Measurements from ENCODE around the gene ALG12.
A peak's percentile ranks its signal among the peaks of the same experiment; 100 is the strongest.

Gene ALG12

DNA sequence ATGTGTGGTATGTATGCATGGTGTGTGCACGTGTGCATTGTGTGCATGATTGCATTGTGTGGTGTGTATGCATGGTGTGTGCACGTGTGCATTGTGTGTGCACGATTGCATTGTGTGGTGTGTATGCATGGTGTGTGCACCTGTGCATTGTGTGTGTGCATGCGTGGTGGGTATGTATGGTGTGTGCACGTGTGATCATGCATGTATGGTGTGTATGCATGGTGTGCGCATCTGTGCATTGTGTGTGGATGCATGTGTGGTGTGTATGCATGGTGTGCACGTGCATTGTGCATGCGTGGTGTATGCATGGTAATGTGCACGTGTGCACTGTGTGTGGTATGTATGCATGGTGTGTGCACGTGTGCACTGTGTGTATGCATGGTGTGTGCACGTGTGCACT lies 16.8 kb downstream of the ALG12 start:
- Histone ChIP-seq H3K18ac (ENCODE audit: low read length) (no peak overlapping the region), H4K8ac (ENCODE audit: low read depth, low read length) (no peak overlapping the region), H2AK5ac (ENCODE audit: low read length) (no peak overlapping the region), H3K79me2 (ENCODE audit: control insufficient read depth, insufficient read depth, low read length, poor library complexity) (no peaks in the 10 kb centered on the region), H3K4me2 (ENCODE audit: low read length) (no peak overlapping the region), H3K79me1 (ENCODE audit: low read length) (no peaks in the 10 kb centered on the region), H2BK5ac (ENCODE audit: low read depth, low read length, poor library complexity) (no peak overlapping the region), H3K9ac (ENCODE audit: low read length) (no peak overlapping the region), H2AFZ (ENCODE audit: insufficient read depth, low read length, poor library complexity) (no peak overlapping the region), H3K9me3 (ENCODE audit: insufficient read depth, low read depth, low read length) (peaks cover 16% of the 10 kb centered on the region), H2BK120ac (ENCODE audit: insufficient read depth, low read length, poor library complexity) (no peak overlapping the region), H3K23ac (ENCODE audit: low read length) (peak overlapping the region; percentile 3), H4K91ac (ENCODE audit: low read depth, low read length) (no peak overlapping the region), H2BK12ac (ENCODE audit: low read length) (no peak overlapping the region), H3K27ac (ENCODE audit: low read depth, low read length) (no peak overlapping the region), H3K4ac (ENCODE audit: low read depth, low read length) (no peak overlapping the region), H3K4me1 (ENCODE audit: control insufficient read depth in 1 of 2, insufficient read depth in 2 of 2, low read length in 2 of 2) (no peaks in the 10 kb centered on the region), H3K36me3 (ENCODE audit: control insufficient read depth in 1 of 2, insufficient read depth in 2 of 2, low read length in 2 of 2) (peaks cover 15 to 26% of the 10 kb centered on the region in 2 experiments), H3K14ac (ENCODE audit: low read length) (no peak overlapping the region), H4K12ac (ENCODE audit: low read depth, low read length) (no peak overlapping the region), H3K4me3 (ENCODE audit: low read depth, low read length) (peak overlapping the region; percentile 56), H3K27me3 (ENCODE audit: insufficient read depth, low read length) (no peaks in the 10 kb centered on the region)
- no CpG with 5 or more reads among the region's 11 CpGs for WGBS (ENCODE audit: extremely low coverage, insufficient coverage, insufficient read length)
- no peak for DNase-seq

- Histone ChIP-seq H3K27ac (ENCODE audit: low read depth, low read length) (no peak overlapping the region), H3K27me3 (ENCODE audit: insufficient read depth, low read length) (no peaks in the 10 kb centered on the region), H3K4me1 (ENCODE audit: control insufficient read depth in 1 of 2, insufficient read depth in 2 of 2, low read length in 2 of 2) (no peaks in the 10 kb centered on the region), H4K8ac (ENCODE audit: low read depth, low read length) (no peak overlapping the region), H2AFZ (ENCODE audit: insufficient read depth, low read length, poor library complexity) (no peak overlapping the region), H3K79me1 (ENCODE audit: low read length) (no peaks in the 10 kb centered on the region), H3K79me2 (ENCODE audit: control insufficient read depth, insufficient read depth, low read length, poor library complexity) (no peaks in the 10 kb centered on the region), H3K23ac (ENCODE audit: low read length) (no peak overlapping the region), H2BK120ac (ENCODE audit: insufficient read depth, low read length, poor library complexity) (no peak overlapping the region), H2AK5ac (ENCODE audit: low read length) (no peak overlapping the region), H3K4ac (ENCODE audit: low read depth, low read length) (no peak overlapping the region), H2BK12ac (ENCODE audit: low read length) (no peak overlapping the region), H4K91ac (ENCODE audit: low read depth, low read length) (no peak overlapping the region), H3K14ac (ENCODE audit: low read length) (no peak overlapping the region), H3K9me3 (ENCODE audit: insufficient read depth, low read depth, low read length) (peaks cover 16% of the 10 kb centered on the region), H3K4me2 (ENCODE audit: low read length) (no peak overlapping the region), H3K9ac (ENCODE audit: low read length) (no peak overlapping the region), H2BK5ac (ENCODE audit: low read depth, low read length, poor library complexity) (no peak overlapping the region), H3K18ac (ENCODE audit: low read length) (no peak overlapping the region), H3K4me3 (ENCODE audit: low read depth, low read length) (no peak overlapping the region), H3K36me3 (ENCODE audit: control insufficient read depth in 1 of 2, insufficient read depth in 2 of 2, low read length in 2 of 2) (peaks cover 15 to 26% of the 10 kb centered on the region in 2 experiments), H4K12ac (ENCODE audit: low read depth, low read length) (no peak overlapping the region)
- DNase-seq: no peak
- WGBS (ENCODE audit: extremely low coverage, insufficient coverage, insufficient read length): no CpG with 5 or more reads among the region's 30 CpGs
Observed at GRCh38 chr22:49900441-49901230, 17.6 kb downstream of the ALG12 start.

DNA sequence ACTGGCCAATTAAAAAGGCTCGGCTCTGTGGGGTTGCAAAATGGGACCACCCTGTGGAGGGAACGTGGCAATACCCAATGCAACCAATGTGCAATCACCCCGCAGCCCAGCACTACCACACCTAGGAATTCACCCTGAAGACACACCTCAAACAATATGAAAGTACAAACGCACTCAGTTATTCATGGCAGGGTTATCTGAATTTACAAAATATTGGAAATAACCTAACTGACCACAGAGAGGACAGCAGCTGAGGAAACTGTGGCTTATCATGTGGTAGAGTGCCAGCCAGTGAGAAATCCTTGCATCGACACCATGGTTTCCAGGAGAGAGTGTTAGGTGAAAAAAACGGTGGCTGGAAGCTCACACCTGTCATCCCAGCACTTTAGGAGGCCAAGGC lies 18.7 kb downstream of the ALG12 start:
- no CpG with 5 or more reads among the region's 6 CpGs for WGBS (ENCODE audit: extremely low coverage, insufficient coverage, insufficient read length)
- Histone ChIP-seq H3K27ac (ENCODE audit: low read depth, low read length) (no peak overlapping the region), H2AK5ac (ENCODE audit: low read length) (no peak overlapping the region), H3K36me3 (ENCODE audit: control insufficient read depth in 1 of 2, insufficient read depth in 2 of 2, low read length in 2 of 2) (peaks cover 15 to 26% of the 10 kb centered on the region in 2 experiments), H3K4ac (ENCODE audit: low read depth, low read length) (no peak overlapping the region), H3K4me3 (ENCODE audit: low read depth, low read length) (no peak overlapping the region), H3K18ac (ENCODE audit: low read length) (no peak overlapping the region), H4K12ac (ENCODE audit: low read depth, low read length) (no peak overlapping the region), H2BK120ac (ENCODE audit: insufficient read depth, low read length, poor library complexity) (no peak overlapping the region), H4K8ac (ENCODE audit: low read depth, low read length) (no peak overlapping the region), H3K79me1 (ENCODE audit: low read length) (no peaks in the 10 kb centered on the region), H4K91ac (ENCODE audit: low read depth, low read length) (no peak overlapping the region), H2AFZ (ENCODE audit: insufficient read depth, low read length, poor library complexity) (no peak overlapping the region), H3K4me2 (ENCODE audit: low read length) (no peak overlapping the region), H3K23ac (ENCODE audit: low read length) (no peak overlapping the region), H3K79me2 (ENCODE audit: control insufficient read depth, insufficient read depth, low read length, poor library complexity) (no peaks in the 10 kb centered on the region), H3K27me3 (ENCODE audit: insufficient read depth, low read length) (no peaks in the 10 kb centered on the region), H3K9me3 (ENCODE audit: insufficient read depth, low read depth, low read length) (peaks cover 20% of the 10 kb centered on the region), H3K14ac (ENCODE audit: low read length) (no peak overlapping the region), H2BK12ac (ENCODE audit: low read length) (no peak overlapping the region), H2BK5ac (ENCODE audit: low read depth, low read length, poor library complexity) (no peak overlapping the region), H3K9ac (ENCODE audit: low read length) (no peak overlapping the region), H3K4me1 (ENCODE audit: control insufficient read depth in 1 of 2, insufficient read depth in 2 of 2, low read length in 2 of 2) (no peaks in the 10 kb centered on the region)
- DNase-seq: no peak

DNA sequence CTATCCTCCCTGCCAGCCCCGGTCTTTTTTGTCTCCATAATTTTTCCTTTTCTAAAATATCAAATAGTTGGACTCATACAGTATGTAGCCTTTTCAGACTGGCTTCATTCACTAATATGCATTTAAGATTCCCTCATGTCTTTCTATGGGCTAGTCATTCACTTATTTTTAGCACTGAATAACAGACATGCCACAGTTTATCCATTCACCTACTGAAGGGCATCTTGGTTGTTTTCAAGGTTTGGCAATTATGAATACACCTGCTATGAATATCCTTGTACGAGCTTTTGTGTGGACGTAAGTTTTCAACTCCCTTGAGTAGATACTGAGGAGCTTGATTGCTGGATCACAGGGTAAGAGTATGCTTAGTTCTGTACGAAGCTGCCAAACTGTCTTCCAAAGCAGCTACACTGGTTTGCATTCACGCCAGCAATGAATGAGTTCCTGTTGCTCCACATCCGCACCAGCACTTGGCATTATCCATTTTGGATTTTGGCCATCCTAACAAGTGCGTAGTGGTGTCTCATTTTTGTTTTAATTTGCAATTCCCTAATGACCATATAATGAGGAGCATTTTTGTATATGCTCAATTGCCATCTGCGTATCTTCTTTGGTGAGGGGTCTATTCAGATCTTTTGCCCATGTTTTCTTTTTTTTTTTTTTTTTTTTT lies 21.1 kb downstream of the ALG12 start:
- no peak overlapping the region for H2BK12ac ChIP-seq (ENCODE audit: low read length)
- no peaks in the 10 kb centered on the region for H3K27me3 ChIP-seq (ENCODE audit: insufficient read depth, low read length)
- H2AFZ ChIP-seq (ENCODE audit: insufficient read depth, low read length, poor library complexity): no peak overlapping the region
- H4K8ac ChIP-seq (ENCODE audit: low read depth, low read length): no peak overlapping the region
- H2BK5ac ChIP-seq (ENCODE audit: low read depth, low read length, poor library complexity): no peak overlapping the region
- H3K23ac ChIP-seq (ENCODE audit: low read length): no peak overlapping the region
- H3K79me1 ChIP-seq (ENCODE audit: low read length): no peaks in the 10 kb centered on the region
- H2BK120ac ChIP-seq (ENCODE audit: insufficient read depth, low read length, poor library complexity): no peak overlapping the region
- no peaks in the 10 kb centered on the region for H3K4me1 ChIP-seq (ENCODE audit: control insufficient read depth in 1 of 2, insufficient read depth in 2 of 2, low read length in 2 of 2)
- H3K79me2 ChIP-seq (ENCODE audit: control insufficient read depth, insufficient read depth, low read length, poor library complexity): no peaks in the 10 kb centered on the region
- H3K9me3 ChIP-seq (ENCODE audit: insufficient read depth, low read depth, low read length): peaks cover 17% of the 10 kb centered on the region
- no peak overlapping the region for H3K4me3 ChIP-seq (ENCODE audit: low read depth, low read length)
- no peak overlapping the region for H3K14ac ChIP-seq (ENCODE audit: low read length)
- no peak overlapping the region for H3K27ac ChIP-seq (ENCODE audit: low read depth, low read length)
- no peak overlapping the region for H4K91ac ChIP-seq (ENCODE audit: low read depth, low read length)
- no CpG with 5 or more reads among the region's 8 CpGs for WGBS (ENCODE audit: extremely low coverage, insufficient coverage, insufficient read length)
- DNase-seq: no peak
- H2AK5ac ChIP-seq (ENCODE audit: low read length): no peak overlapping the region
- peaks cover 4 to 14% of the 10 kb centered on the region in 2 experiments for H3K36me3 ChIP-seq (ENCODE audit: control insufficient read depth in 1 of 2, insufficient read depth in 2 of 2, low read length in 2 of 2)
- H3K4me2 ChIP-seq (ENCODE audit: low read length): no peak overlapping the region
- no peak overlapping the region for H3K4ac ChIP-seq (ENCODE audit: low read depth, low read length)
- H4K12ac ChIP-seq (ENCODE audit: low read depth, low read length): no peak overlapping the region
- H3K18ac ChIP-seq (ENCODE audit: low read length): no peak overlapping the region
- H3K9ac ChIP-seq (ENCODE audit: low read length): no peak overlapping the region
